Uterine smooth muscle cell (primary cell): Measurements from ENCODE around the gene SIVA1. TPM values are rescaled to one million over a fixed set of nuclear protein-coding genes. Genes with fewer than 3 reads are reported as not detected.

Experiments
- total RNA-seq: library from RNA; depleted of rRNA; stranded (reverse); fragments of >200 nt; gene quantifications from 2 replicates; pipeline ENCODE4 v1.2.3, GENCODE V29; 2014

SIVA1 gene
- 158 and 284 TPM in 2 replicates for total RNA-seq

GRCh38 chr14:104752735-104753527, at the start of gene SIVA1:
Gene SIVA1 (plus strand): TSS chr14:104753147. CDS start chr14:104753202, 55 bp downstream.

GRCh38 chr14:104723651-104724406, 29.1 kb upstream of the SIVA1 start, which contains the start of gene ADSS1:
Gene ADSS1 (plus strand): TSS chr14:104724229. CDS start chr14:104724271, 42 bp downstream.

GRCh38 chr14:104794993-104795780, 42.2 kb downstream of the SIVA1 start, which contains the start of gene AKT1:
Gene AKT1 (minus strand): TSS chr14:104795748. CDS start chr14:104792643, 3,105 bp downstream.

GRCh38 chr14:104800771-104801519, 48.0 kb downstream of the SIVA1 start, which contains the start of gene ZBTB42:
Gene ZBTB42 (plus strand): TSS chr14:104801101. CDS start chr14:104801198, 97 bp downstream.

Other genes starting within 250 kb of the SIVA1 start
- gene C14orf180, start 173.4 kb upstream of the SIVA1 start, total RNA-seq = not detected in 2 replicates
- gene TMEM179, start 148.4 kb upstream of the SIVA1 start, total RNA-seq = 0.25 and 1.00 TPM in 2 replicates
- 39.4 and 46.8 TPM in 2 replicates for gene INF2, start 63.5 kb upstream of the SIVA1 start, total RNA-seq
- 0.66 and 2.6 TPM in 2 replicates for gene ADSS1, start 28.9 kb upstream of the SIVA1 start, total RNA-seq
- 180 and 203 TPM in 2 replicates for gene AKT1, start 42.6 kb downstream of the SIVA1 start, total RNA-seq
- 2.7 and 3.1 TPM in 2 replicates for gene ZBTB42, start 48.0 kb downstream of the SIVA1 start, total RNA-seq
- 18.6 and 22.0 TPM in 2 replicates for gene CEP170B, start 112.1 kb downstream of the SIVA1 start, total RNA-seq
- under 0.01 and 0.22 TPM in 2 replicates for gene PLD4, start 171.7 kb downstream of the SIVA1 start, total RNA-seq
- gene AHNAK2, start 225.2 kb downstream of the SIVA1 start, total RNA-seq = 91.9 and 197 TPM in 2 replicates
- gene CLBA1, start 232.6 kb downstream of the SIVA1 start, total RNA-seq = 8.0 and 16.7 TPM in 2 replicates